CD4-positive, alpha-beta T cell (primary cell): ENCODE measurements around the gene CFAP45. TPM values are rescaled to one million over a fixed set of nuclear protein-coding genes. Genes with fewer than 3 reads are reported as not detected.

Experiments used
- ATAC-seq: fragments of 200-7000 bp; cut with Tn5 transposase; one replicate; pipeline ENCODE4 v1.10.0; 2022; ENCODE audit warnings: mild to moderate bottlenecking; ENCODE audit not compliant: poor library complexity
- CTCF ChIA-PET: fragments of 350-600 bp; sonication (Branson Sonifier 250); formaldehyde crosslinking; loops from one replicate; lab custom pipeline; 2021; ENCODE audit warnings: antibody characterized with exemption, inconsistent platforms; lab: Charles Lee
- POLR2A ChIA-PET: fragments of 350-600 bp; sonication (Branson Sonifier 250); formaldehyde crosslinking; loops from one replicate; lab custom pipeline; 2021; ENCODE audit warnings: antibody characterized with exemption, inconsistent platforms; lab: Charles Lee
- DNase-seq, 14 experiments: peaks; one replicate each; pipeline ENCODE4 v3.0.0-alpha.2; 2013 to 2020; ENCODE audit warnings: mixed read lengths in 2 of 14
- H3K27ac ChIP-seq, 2 donors: one replicate each; pipeline versions ENCODE4 v1.5.1 to v1.7.0; 2013; ENCODE audit warnings: low read length in 2 of 2, low read depth in 1 of 2, mild to moderate bottlenecking in 1 of 2
- H3K27me3 ChIP-seq, 2 experiments: 1 replicate in 1 of 2; 2 replicates in 1 of 2; pipeline versions ENCODE4 v1.6.1 to v1.7.0; 2013; ENCODE audit warnings: low read length in 2 of 2, control low read depth in 1 of 2, mild to moderate bottlenecking in 1 of 2, moderate library complexity in 1 of 2; ENCODE audit not compliant: insufficient read depth in 2 of 2, control insufficient read depth in 1 of 2
- H3K36me3 ChIP-seq: one replicate; pipeline ENCODE4 v1.6.1; 2013; ENCODE audit warnings: low read length, control low read depth; ENCODE audit not compliant: insufficient read depth
- H3K4me1 ChIP-seq: one replicate; pipeline ENCODE4 v1.6.1; 2013; ENCODE audit warnings: low read length, control low read depth; ENCODE audit not compliant: insufficient read depth
- H3K4me3 ChIP-seq: one replicate; pipeline ENCODE4 v1.5.1; 2013; ENCODE audit warnings: mild to moderate bottlenecking, low read length, moderate library complexity
- H3K9me3 ChIP-seq, 2 experiments: 1 replicate in 1 of 2; 2 replicates in 1 of 2; pipeline versions ENCODE4 v1.6.1 to v1.7.0; 2013; ENCODE audit warnings: low read length in 2 of 2, mild to moderate bottlenecking in 2 of 2, control low read depth in 1 of 2, moderate library complexity in 1 of 2; ENCODE audit not compliant: control insufficient read depth in 1 of 2, insufficient read depth in 1 of 2
- H3K27ac Mint-ChIP-seq: one replicate; pipeline ENCODE4 v1.8.0; 2020; ENCODE audit warnings: mixed read lengths
- H3K27me3 Mint-ChIP-seq: one replicate; pipeline ENCODE4 v1.8.0; 2021; ENCODE audit warnings: mixed read lengths
- H3K36me3 Mint-ChIP-seq: one replicate; pipeline ENCODE4 v1.8.0; 2021; ENCODE audit warnings: low read depth, mixed read lengths
- H3K4me1 Mint-ChIP-seq: one replicate; pipeline ENCODE4 v1.8.0; 2021; ENCODE audit warnings: low read depth, mixed read lengths
- H3K4me3 Mint-ChIP-seq: one replicate; pipeline ENCODE4 v1.8.0; 2020; ENCODE audit warnings: mild to moderate bottlenecking, mixed read lengths
- H3K9me3 Mint-ChIP-seq: one replicate; pipeline ENCODE4 v1.8.0; 2020; ENCODE audit warnings: mixed read lengths
- intact Hi-C, 2 experiments: fragments of 100-400 bp; cut with DNase I in 1 of 2; cut with micrococcal nuclease in 1 of 2; formaldehyde crosslinking; loops; one replicate each; pipeline versions ENCODE4 v1.15.1 to v1.9.0; 2023 to 2025; cut with DNase I, micrococcal nuclease
- total RNA-seq, 174 experiments: library from RNA in 2 of 174; stranded (reverse) in 2 of 174; gene quantifications; one replicate each; pipeline ENCODE4 v1.2.3 and lab custom pipeline; 2021 to 2026
- TF ChIP-seq, protein P1 (sequence below): fragments of 200-600 bp; IDR thresholded peaks from one replicate; pipeline ENCODE4 v1.8.0; 2022; ENCODE audit warnings: antibody characterized with exemption, mild to moderate bottlenecking

The CFAP45 gene
- total RNA-seq, 2 experiments from 2014 or later: 8.4 to 9.0 TPM

DNA sequence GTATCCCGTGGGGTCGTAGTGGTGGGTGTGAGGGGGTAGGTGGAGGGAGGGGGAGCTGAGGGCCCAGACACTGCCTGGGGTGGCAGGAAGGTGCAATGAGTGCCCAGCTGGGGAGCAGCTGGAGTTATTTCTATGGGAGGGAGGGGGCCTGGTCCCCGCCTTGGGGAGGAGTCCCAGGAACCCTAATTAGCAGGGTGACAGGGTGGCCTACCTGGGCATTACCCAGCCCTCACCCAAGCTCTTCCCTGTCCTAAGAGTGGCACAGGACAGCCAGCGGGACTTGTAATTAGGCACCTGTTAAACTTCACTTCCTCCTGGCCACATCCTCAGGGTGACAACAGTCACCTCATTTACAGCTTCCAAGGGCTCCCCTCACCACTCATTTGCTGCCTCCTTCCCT is 37.4 kb downstream of the CFAP45 start, which contains the start of gene VSIG8:
Gene VSIG8, minus strand, starts transcription at position 101 of the 400 bp plus-strand sequence. CDS start 136 bp downstream, outside the sequence.
- H3K27ac ChIP-seq: no peak within 1 kb of the TSS
- H3K27me3 ChIP-seq: no peaks in the 10 kb centered on the region
- intact Hi-C loops: no loop called here
- no peaks in the 10 kb centered on the region for H3K36me3 Mint-ChIP-seq
- ChIA-PET CTCF (no interaction called here), POLR2A (no interaction called here)
- H3K9me3 ChIP-seq: no peaks in the 10 kb centered on the region
- peaks cover 6% of the 10 kb centered on the region for H3K4me1 ChIP-seq
- H3K27ac Mint-ChIP-seq: no peak within 1 kb of the TSS
- H3K4me1 Mint-ChIP-seq: peaks cover 12% of the 10 kb centered on the region
- H3K27me3 Mint-ChIP-seq: no peaks in the 10 kb centered on the region
- TF ChIP-seq, protein P1, sequence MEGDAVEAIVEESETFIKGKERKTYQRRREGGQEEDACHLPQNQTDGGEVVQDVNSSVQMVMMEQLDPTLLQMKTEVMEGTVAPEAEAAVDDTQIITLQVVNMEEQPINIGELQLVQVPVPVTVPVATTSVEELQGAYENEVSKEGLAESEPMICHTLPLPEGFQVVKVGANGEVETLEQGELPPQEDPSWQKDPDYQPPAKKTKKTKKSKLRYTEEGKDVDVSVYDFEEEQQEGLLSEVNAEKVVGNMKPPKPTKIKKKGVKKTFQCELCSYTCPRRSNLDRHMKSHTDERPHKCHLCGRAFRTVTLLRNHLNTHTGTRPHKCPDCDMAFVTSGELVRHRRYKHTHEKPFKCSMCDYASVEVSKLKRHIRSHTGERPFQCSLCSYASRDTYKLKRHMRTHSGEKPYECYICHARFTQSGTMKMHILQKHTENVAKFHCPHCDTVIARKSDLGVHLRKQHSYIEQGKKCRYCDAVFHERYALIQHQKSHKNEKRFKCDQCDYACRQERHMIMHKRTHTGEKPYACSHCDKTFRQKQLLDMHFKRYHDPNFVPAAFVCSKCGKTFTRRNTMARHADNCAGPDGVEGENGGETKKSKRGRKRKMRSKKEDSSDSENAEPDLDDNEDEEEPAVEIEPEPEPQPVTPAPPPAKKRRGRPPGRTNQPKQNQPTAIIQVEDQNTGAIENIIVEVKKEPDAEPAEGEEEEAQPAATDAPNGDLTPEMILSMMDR: no peak
- H3K9me3 Mint-ChIP-seq: no peaks in the 10 kb centered on the region
- no peak within 1 kb of the TSS for H3K4me3 Mint-ChIP-seq
- H3K36me3 ChIP-seq: no peaks in the 10 kb centered on the region
- no peak within 1 kb of the TSS for H3K4me3 ChIP-seq
- DNase-seq (no peak), ATAC-seq (no peak)

DNA sequence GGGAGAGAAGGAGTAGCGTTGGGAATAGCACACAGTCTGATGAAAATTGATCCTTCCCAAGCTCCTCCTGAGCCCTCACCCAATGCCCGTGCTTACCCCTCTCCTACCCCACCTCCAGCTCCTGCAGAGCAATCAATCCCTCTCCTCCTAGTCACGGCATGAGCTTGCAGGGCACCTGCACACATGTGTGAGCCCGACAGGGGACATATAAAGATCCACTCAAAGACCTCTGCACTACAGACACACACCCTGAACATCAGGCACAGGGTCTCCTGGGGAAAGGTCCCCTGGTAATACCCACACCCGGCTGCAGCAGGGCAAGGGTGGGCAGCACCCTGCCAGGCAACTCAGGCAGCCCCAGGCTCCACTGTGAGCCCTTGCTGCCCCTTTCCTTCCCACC is 37.9 kb downstream of the CFAP45 start:
- no peaks in the 10 kb centered on the region for H3K36me3 Mint-ChIP-seq
- no peak overlapping the region for H3K4me3 ChIP-seq
- H3K4me1 ChIP-seq: peaks cover 5% of the 10 kb centered on the region
- peaks cover 11% of the 10 kb centered on the region for H3K4me1 Mint-ChIP-seq
- CTCF ChIA-PET: no interaction called here
- no peaks in the 10 kb centered on the region for H3K9me3 ChIP-seq
- intact Hi-C loops: no loop called here
- H3K27ac Mint-ChIP-seq: no peak overlapping the region
- TF ChIP-seq, protein P1: no peak
- H3K9me3 Mint-ChIP-seq: no peaks in the 10 kb centered on the region
- H3K27me3 ChIP-seq: no peaks in the 10 kb centered on the region
- H3K4me3 Mint-ChIP-seq: no peak overlapping the region
- no peak overlapping the region for H3K27ac ChIP-seq
- POLR2A ChIA-PET: no interaction called here
- H3K36me3 ChIP-seq: no peaks in the 10 kb centered on the region
- H3K27me3 Mint-ChIP-seq: no peaks in the 10 kb centered on the region
- ATAC-seq (no peak), DNase-seq (no peak)

DNA sequence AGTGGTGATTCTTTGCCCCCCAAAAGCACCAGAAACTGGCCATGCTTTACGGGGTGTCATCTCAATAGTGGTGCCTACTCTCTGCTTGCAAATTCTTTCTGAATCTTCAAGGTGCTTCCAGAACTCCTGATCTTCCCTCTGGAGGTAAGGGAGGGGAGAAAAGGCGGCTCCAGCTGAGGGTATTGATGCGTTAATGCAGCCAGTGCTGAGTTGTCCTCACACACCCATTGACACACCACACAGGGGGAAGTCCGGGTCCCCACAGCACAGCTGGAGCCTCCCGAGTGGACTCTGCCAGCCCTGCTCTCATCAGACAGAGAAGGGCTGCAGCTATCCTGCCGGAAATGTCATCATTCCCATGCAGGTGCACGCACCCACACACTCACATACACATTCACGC is 38.7 kb downstream of the CFAP45 start:
- POLR2A ChIA-PET: no interaction called here
- no peak overlapping the region for H3K4me3 ChIP-seq
- intact Hi-C loops: no loop called here
- CTCF ChIA-PET: interaction anchor here (1.5 kb wide), 1 partner anchor 12 kb away, joined by 3 read pairs; no protein-coding TSS in a partner anchor
- TF ChIP-seq, protein P1: no peak
- no peaks in the 10 kb centered on the region for H3K27me3 ChIP-seq
- no peak overlapping the region for H3K4me3 Mint-ChIP-seq
- no peaks in the 10 kb centered on the region for H3K9me3 ChIP-seq
- peaks cover 3% of the 10 kb centered on the region for H3K4me1 Mint-ChIP-seq
- no peak overlapping the region for H3K27ac Mint-ChIP-seq
- no peaks in the 10 kb centered on the region for H3K27me3 Mint-ChIP-seq
- no peak overlapping the region for H3K27ac ChIP-seq
- ATAC-seq (no peak), DNase-seq (no peak)
- no peaks in the 10 kb centered on the region for H3K36me3 Mint-ChIP-seq
- H3K36me3 ChIP-seq: no peaks in the 10 kb centered on the region
- no peaks in the 10 kb centered on the region for H3K4me1 ChIP-seq
- H3K9me3 Mint-ChIP-seq: no peaks in the 10 kb centered on the region
